SH-SY5Y (cell line): ENCODE measurements around the gene C1QTNF8.

Experiments
- GATA2 ChIP-seq: IDR thresholded peaks from 2 replicates; pipeline ENCODE4 v1.6.1; 2011; ENCODE audit warnings: mild to moderate bottlenecking, low read depth, low read length
- GATA3 ChIP-seq: IDR thresholded peaks from 2 replicates; pipeline ENCODE4 v1.6.1; 2011; ENCODE audit warnings: low read depth, mild to moderate bottlenecking, low read length, moderate library complexity

C1QTNF8 gene

GRCh38 chr16:1133271-1133670, 37.2 kb upstream of the C1QTNF8 start:
- TF ChIP-seq GATA2: no peak
- no peak for TF ChIP-seq GATA3

- TF ChIP-seq GATA3: no peak
- TF ChIP-seq GATA2: no peak
Observed at GRCh38 chr16:1132431-1132830, 36.4 kb upstream of the C1QTNF8 start.

GRCh38 chr16:1131378-1131994, 35.4 kb upstream of the C1QTNF8 start:
- TF ChIP-seq GATA3: no peak
- TF ChIP-seq GATA2: no peak

- TF ChIP-seq GATA2 (no peak), GATA3 (no peak)
Observed at GRCh38 chr16:1130382-1130781, 34.3 kb upstream of the C1QTNF8 start.

- TF ChIP-seq GATA2 (no peak), GATA3 (no peak)
Observed at GRCh38 chr16:1129106-1129960, 33.3 kb upstream of the C1QTNF8 start.

- TF ChIP-seq GATA3 (no peak), GATA2 (no peak)
Observed at GRCh38 chr16:1127971-1128715, 32.1 kb upstream of the C1QTNF8 start.

- TF ChIP-seq GATA2: no peak
- no peak for TF ChIP-seq GATA3
Observed at GRCh38 chr16:1127101-1127500, 31.1 kb upstream of the C1QTNF8 start.

- TF ChIP-seq GATA2: no peak
- TF ChIP-seq GATA3: no peak
Observed at GRCh38 chr16:1126586-1126985, 30.5 kb upstream of the C1QTNF8 start.

- TF ChIP-seq GATA3 (no peak), GATA2 (no peak)
Observed at GRCh38 chr16:1126044-1126443, 30.0 kb upstream of the C1QTNF8 start.

GRCh38 chr16:1125471-1125870, 29.4 kb upstream of the C1QTNF8 start:
- no peak for TF ChIP-seq GATA2

GRCh38 chr16:1124795-1125194, 28.8 kb upstream of the C1QTNF8 start:
- TF ChIP-seq GATA3 (no peak), GATA2 (no peak)

- no peak for TF ChIP-seq GATA2
- no peak for TF ChIP-seq GATA3
Observed at GRCh38 chr16:1124291-1124690, 28.2 kb upstream of the C1QTNF8 start.

GRCh38 chr16:1123525-1124230, 27.6 kb upstream of the C1QTNF8 start:
- no peak for TF ChIP-seq GATA2
- no peak for TF ChIP-seq GATA3

GRCh38 chr16:1122398-1122765, 26.3 kb upstream of the C1QTNF8 start:
- no peak for TF ChIP-seq GATA2
- no peak for TF ChIP-seq GATA3
